Measurements from ENCODE around the gene SERPINE1. TPM values are rescaled to one million over a fixed set of nuclear protein-coding genes. Genes with fewer than 3 reads are reported as not detected.
"Not testable (repeated sequence)": the region's sequence is repeated elsewhere in the genome, so short reads cannot be mapped to it uniquely, and the experiment has no call there.

Gene SERPINE1
- total and polyA plus RNA-seq, 2 experiments from 2014 or later: 1,537 to 2,000 TPM

DNA sequence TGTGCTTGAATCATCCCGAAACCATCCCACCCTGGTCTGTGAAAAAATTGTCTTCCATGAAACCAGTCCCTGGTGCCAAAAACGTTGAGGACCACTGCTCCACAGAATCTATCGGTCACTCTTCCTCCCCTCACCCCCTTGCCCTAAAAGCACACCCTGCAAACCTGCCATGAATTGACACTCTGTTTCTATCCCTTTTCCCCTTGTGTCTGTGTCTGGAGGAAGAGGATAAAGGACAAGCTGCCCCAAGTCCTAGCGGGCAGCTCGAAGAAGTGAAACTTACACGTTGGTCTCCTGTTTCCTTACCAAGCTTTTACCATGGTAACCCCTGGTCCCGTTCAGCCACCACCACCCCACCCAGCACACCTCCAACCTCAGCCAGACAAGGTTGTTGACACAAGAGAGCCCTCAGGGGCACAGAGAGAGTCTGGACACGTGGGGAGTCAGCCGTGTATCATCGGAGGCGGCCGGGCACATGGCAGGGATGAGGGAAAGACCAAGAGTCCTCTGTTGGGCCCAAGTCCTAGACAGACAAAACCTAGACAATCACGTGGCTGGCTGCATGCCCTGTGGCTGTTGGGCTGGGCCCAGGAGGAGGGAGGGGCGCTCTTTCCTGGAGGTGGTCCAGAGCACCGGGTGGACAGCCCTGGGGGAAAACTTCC lies 784 bp upstream of the SERPINE1 start:
- Histone ChIP-seq H3K27ac (peak overlapping the region; percentile 98), H3K4me2 (ENCODE audit: unreplicated experiment) (peak overlapping the region; percentile 54), H3K9ac (peak overlapping the region; percentile 96), H3K4me1 (ENCODE audit: insufficient read depth) (peaks cover 53% of the 10 kb centered on the region), H3F3A (ENCODE audit: insufficient read depth) (peaks cover 78% of the 10 kb centered on the region), H3K79me2 (ENCODE audit: insufficient read depth) (peaks cover 46% of the 10 kb centered on the region), H3K9me3 (ENCODE audit: low read depth) (no peaks in the 10 kb centered on the region), H3K27me3 (replicated peaks; ENCODE audit: insufficient read depth) (no peaks in the 10 kb centered on the region), H2AFZ (peak overlapping the region; percentile 25), H3K4me3 (peak overlapping the region; percentile 94; the same call in 1 of the 2 replicates), H4K20me1 (ENCODE audit: insufficient read depth) (no peaks in the 10 kb centered on the region), H3K9me2 (ENCODE audit: insufficient read depth) (no peaks in the 10 kb centered on the region), H3K36me3 (ENCODE audit: low read depth) (peaks cover 35% of the 10 kb centered on the region)
- TF ChIP-seq EZH2phosphoT487 (IDR thresholded peaks at IDR 0.05; ENCODE audit: insufficient read depth, low read depth): no peak
- TF ChIP-seq EZH2 (IDR thresholded peaks at IDR 0.05; ENCODE audit: insufficient read depth, poor library complexity, severe bottlenecking): no peak
- DNase-seq: peak; percentile 84
- in situ Hi-C loops (cut with MboI): no loop called here
- 24 to 28% methylated on average over 15 of the region's 15 CpGs for WGBS, 2 experiments (ENCODE audit: low coverage in 1 of 2, low lambda C conversion rate in 2 of 2, missing lambda C conversion rate in 2 of 2)

GRCh38 chr7:101127460-101128039 lies 646 bp downstream of the SERPINE1 start:
- Histone ChIP-seq H3K4me3 (peak overlapping the region; percentile 94), H3K9ac (peak overlapping the region; percentile 96), H3K4me2 (ENCODE audit: unreplicated experiment) (peak overlapping the region; percentile 93), H3K27ac (peak overlapping the region; percentile 98), H3K36me3 (ENCODE audit: low read depth) (peaks cover 49% of the 10 kb centered on the region), H3K27me3 (replicated peaks; ENCODE audit: insufficient read depth) (no peaks in the 10 kb centered on the region), H3K9me2 (ENCODE audit: insufficient read depth) (no peaks in the 10 kb centered on the region), H3K79me2 (ENCODE audit: insufficient read depth) (peaks cover 46% of the 10 kb centered on the region), H3F3A (ENCODE audit: insufficient read depth) (peaks cover 85% of the 10 kb centered on the region), H3K4me1 (ENCODE audit: insufficient read depth) (peaks cover 52% of the 10 kb centered on the region), H4K20me1 (ENCODE audit: insufficient read depth) (no peaks in the 10 kb centered on the region), H2AFZ (no peak overlapping the region), H3K9me3 (ENCODE audit: low read depth) (no peaks in the 10 kb centered on the region)
- in situ Hi-C loops (cut with MboI): no loop called here
- WGBS, 2 experiments (ENCODE audit: low coverage in 1 of 2, low lambda C conversion rate in 2 of 2, missing lambda C conversion rate in 2 of 2): 28% methylated on average over 3 of the region's 3 CpGs
- peak; percentile 51 for DNase-seq
- TF ChIP-seq EZH2phosphoT487 (IDR thresholded peaks at IDR 0.05; ENCODE audit: insufficient read depth, low read depth) (no peak), EZH2 (IDR thresholded peaks at IDR 0.05; ENCODE audit: insufficient read depth, poor library complexity, severe bottlenecking) (no peak)

GRCh38 chr7:101128040-101128834 lies 1.3 kb downstream of the SERPINE1 start:
- Histone ChIP-seq H3K4me3 (peak overlapping the region; percentile 94), H3F3A (ENCODE audit: insufficient read depth) (peaks cover 86% of the 10 kb centered on the region), H3K4me1 (ENCODE audit: insufficient read depth) (peaks cover 53% of the 10 kb centered on the region), H3K9me3 (ENCODE audit: low read depth) (no peaks in the 10 kb centered on the region), H2AFZ (no peak overlapping the region), H3K9ac (peak overlapping the region; percentile 96), H3K27me3 (replicated peaks; ENCODE audit: insufficient read depth) (no peaks in the 10 kb centered on the region), H3K79me2 (ENCODE audit: insufficient read depth) (peaks cover 42% of the 10 kb centered on the region), H3K9me2 (ENCODE audit: insufficient read depth) (no peaks in the 10 kb centered on the region), H3K27ac (peak overlapping the region; percentile 98), H4K20me1 (ENCODE audit: insufficient read depth) (no peaks in the 10 kb centered on the region), H3K36me3 (ENCODE audit: low read depth) (peaks cover 56% of the 10 kb centered on the region), H3K4me2 (ENCODE audit: unreplicated experiment) (peak overlapping the region; percentile 93)
- peak; percentile 56 for DNase-seq
- TF ChIP-seq EZH2 (IDR thresholded peaks at IDR 0.05; ENCODE audit: insufficient read depth, poor library complexity, severe bottlenecking): no peak
- no peak for TF ChIP-seq EZH2phosphoT487 (IDR thresholded peaks at IDR 0.05; ENCODE audit: insufficient read depth, low read depth)
- WGBS, 2 experiments (ENCODE audit: low coverage in 1 of 2, low lambda C conversion rate in 2 of 2, missing lambda C conversion rate in 2 of 2): 49% methylated on average over 14 of the region's 14 CpGs
- in situ Hi-C loops (cut with MboI): no loop called here

DNA sequence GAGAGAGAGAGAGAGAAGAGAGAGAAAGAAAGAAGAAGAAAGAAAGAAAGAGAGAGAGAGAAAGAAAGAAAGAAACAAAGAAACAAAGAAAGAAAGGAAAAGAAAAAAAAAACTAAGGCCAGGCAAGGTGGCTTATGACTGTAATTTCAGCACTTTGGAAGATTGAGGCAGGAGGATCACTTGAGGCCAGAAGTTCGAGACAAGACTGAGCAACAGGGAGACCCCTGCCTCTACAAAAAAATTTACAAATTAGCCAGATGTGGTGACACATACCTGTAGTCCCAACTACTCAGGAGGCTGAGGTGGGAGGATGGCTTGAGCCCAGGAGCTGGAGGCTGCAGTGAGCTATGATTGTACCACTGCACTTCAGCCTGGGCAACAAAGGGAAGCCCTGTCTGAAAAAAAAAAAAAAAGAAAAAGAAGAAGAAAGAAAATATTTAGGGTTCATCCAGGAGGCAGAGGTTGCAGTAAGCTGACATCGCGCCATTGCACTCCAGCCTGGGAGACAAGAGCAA lies 2.8 kb downstream of the SERPINE1 start:
- peak overlapping the region; percentile 93 for H3K4me2 ChIP-seq (ENCODE audit: unreplicated experiment)
- H3K79me2 ChIP-seq (ENCODE audit: insufficient read depth): peaks cover 39% of the 10 kb centered on the region
- H2AFZ ChIP-seq: no peak overlapping the region
- WGBS, 2 experiments (ENCODE audit: low coverage in 1 of 2, low lambda C conversion rate in 2 of 2, missing lambda C conversion rate in 2 of 2): 50 to 79% methylated on average over 1 to 3 of the region's 3 CpGs
- peak overlapping the region; percentile 98 for H3K27ac ChIP-seq
- H3K9me2 ChIP-seq (ENCODE audit: insufficient read depth): no peaks in the 10 kb centered on the region
- DNase-seq: peak; percentile 41
- no peaks in the 10 kb centered on the region for H3K9me3 ChIP-seq (ENCODE audit: low read depth)
- in situ Hi-C loops (cut with MboI): no loop called here
- H3K9ac ChIP-seq: peak overlapping the region; percentile 96
- H3K4me3 ChIP-seq: peak overlapping the region; percentile 94
- no peak for TF ChIP-seq EZH2phosphoT487 (IDR thresholded peaks at IDR 0.05; ENCODE audit: insufficient read depth, low read depth)
- TF ChIP-seq EZH2 (IDR thresholded peaks at IDR 0.05; ENCODE audit: insufficient read depth, poor library complexity, severe bottlenecking): no peak
- H3K36me3 ChIP-seq (ENCODE audit: low read depth): peaks cover 70% of the 10 kb centered on the region
- H3K4me1 ChIP-seq (ENCODE audit: insufficient read depth): peaks cover 60% of the 10 kb centered on the region
- peaks cover 89% of the 10 kb centered on the region for H3F3A ChIP-seq (ENCODE audit: insufficient read depth)
- no peaks in the 10 kb centered on the region for H4K20me1 ChIP-seq (ENCODE audit: insufficient read depth)
- H3K27me3 ChIP-seq (replicated peaks; ENCODE audit: insufficient read depth): no peaks in the 10 kb centered on the region

DNA sequence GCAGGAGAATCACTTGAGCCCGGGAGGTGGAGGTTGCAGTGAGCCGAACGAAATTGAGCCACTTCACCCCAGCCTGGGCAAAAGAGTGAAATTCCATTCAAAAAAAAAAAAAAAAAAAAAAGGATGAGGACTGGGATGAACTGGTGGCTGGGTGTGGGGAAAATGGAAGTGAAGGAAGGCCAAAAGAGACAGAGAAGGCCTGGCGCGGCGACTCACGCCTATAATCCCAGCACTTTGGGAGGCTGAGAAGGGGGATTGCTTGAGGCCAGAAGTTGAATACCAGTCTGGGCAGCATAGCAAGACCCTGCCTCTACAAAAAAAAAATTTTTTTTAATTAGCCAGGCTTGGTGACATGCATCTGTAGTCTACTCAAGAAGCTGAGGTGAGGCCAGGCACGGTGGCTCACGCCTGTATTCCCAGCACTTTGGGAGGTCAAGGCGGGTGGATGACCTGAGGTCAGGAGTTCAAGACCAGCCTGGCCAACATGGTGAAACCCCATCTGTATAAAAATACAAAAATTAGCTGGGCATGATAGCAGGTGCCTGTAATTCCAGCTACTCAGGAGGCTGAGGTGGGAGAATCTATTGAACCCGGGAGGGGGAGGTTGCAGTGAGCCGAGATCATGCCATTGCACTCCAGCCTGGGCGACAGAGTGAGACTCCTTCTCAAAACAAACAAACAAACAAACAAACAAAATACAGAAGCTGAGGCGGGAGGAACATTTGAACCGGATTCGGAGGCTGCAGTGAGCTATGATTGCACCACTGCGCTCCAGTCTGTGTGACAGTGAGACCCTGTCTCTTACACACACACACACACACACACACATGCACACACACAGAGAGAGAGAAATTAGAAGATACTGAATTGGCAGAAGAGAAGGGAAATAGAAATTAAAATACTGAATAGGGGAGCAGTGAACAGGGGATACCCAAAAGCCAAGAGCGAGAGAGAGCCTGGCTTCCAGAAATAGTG lies 6.0 kb downstream of the SERPINE1 start:
- H3K27ac ChIP-seq: peak overlapping the region; percentile 98
- H3K27me3 ChIP-seq (replicated peaks; ENCODE audit: insufficient read depth); H2AFZ ChIP-seq; H3K9me2 ChIP-seq (ENCODE audit: insufficient read depth); H3K9me3 ChIP-seq (ENCODE audit: low read depth); in situ Hi-C loops (cut with MboI); H4K20me1 ChIP-seq (ENCODE audit: insufficient read depth): not testable (repeated sequence)
- peaks cover 29% of the 10 kb centered on the region for H3K79me2 ChIP-seq (ENCODE audit: insufficient read depth)
- peak overlapping the region; percentile 56 for H3K9ac ChIP-seq
- peak overlapping the region; percentile 26 for H3K4me2 ChIP-seq (ENCODE audit: unreplicated experiment)
- peaks cover 91% of the 10 kb centered on the region for H3K36me3 ChIP-seq (ENCODE audit: low read depth)
- peaks cover 100% of the 10 kb centered on the region for H3F3A ChIP-seq (ENCODE audit: insufficient read depth)
- H3K4me3 ChIP-seq: peak overlapping the region; percentile 41
- H3K4me1 ChIP-seq (ENCODE audit: insufficient read depth): peaks cover 72% of the 10 kb centered on the region
- 74 to 77% methylated on average over 15 to 18 of the region's 18 CpGs for WGBS, 2 experiments (ENCODE audit: low coverage in 1 of 2, low lambda C conversion rate in 2 of 2, missing lambda C conversion rate in 2 of 2)
- DNase-seq: peak; percentile 51
